ENCODE data around the gene LRRC8C.

LRRC8C gene

GRCh38 chr1:89615676-89616598 is 17.0 kb upstream of the LRRC8C start:
- H3K4me1 ChIP-seq (ENCODE audit: control insufficient read depth, low read length), result no peaks in the 10 kb centered on the region
- no peak overlapping the region for H3K27ac ChIP-seq (ENCODE audit: low read depth, low read length)
- H3K36me3 ChIP-seq (ENCODE audit: control insufficient read depth, low read length), result no peaks in the 10 kb centered on the region
- H3K9me3 ChIP-seq (ENCODE audit: control insufficient read depth, insufficient read depth, low read length), result no peaks in the 10 kb centered on the region
- H3F3A ChIP-seq (ENCODE audit: control insufficient read depth, insufficient read depth), result no peaks in the 10 kb centered on the region
- TF ChIP-seq CTCF (IDR thresholded peaks at IDR 0.05; ENCODE audit: low read depth, low read length, poor library complexity, severe bottlenecking), result peak; percentile 61
- no peak for TF ChIP-seq EZH2phosphoT487 (IDR thresholded peaks at IDR 0.05; ENCODE audit: borderline replicate concordance, low read length)
- no peaks in the 10 kb centered on the region for H4K20me1 ChIP-seq (ENCODE audit: control insufficient read depth, insufficient read depth, low read depth, low read length)
- no peak overlapping the region for H3K4me2 ChIP-seq (ENCODE audit: low read length)
- no peak overlapping the region for H3K4me3 ChIP-seq (ENCODE audit: low read length)
- H3K79me2 ChIP-seq (ENCODE audit: control insufficient read depth, low read length), result no peaks in the 10 kb centered on the region
- H3K9me2 ChIP-seq (replicated peaks; ENCODE audit: control insufficient read depth, low read length), result no peaks in the 10 kb centered on the region
- H3K27me3 ChIP-seq (ENCODE audit: control insufficient read depth, low read length), result peaks cover 2% of the 10 kb centered on the region

GRCh38 chr1:89616844-89617627 is 15.9 kb upstream of the LRRC8C start:
- Histone ChIP-seq H3K27ac (ENCODE audit: low read depth, low read length) (no peak overlapping the region), H3K27me3 (ENCODE audit: control insufficient read depth, low read length) (no peaks in the 10 kb centered on the region; the same call in 1 of the 2 replicates), H4K20me1 (ENCODE audit: control insufficient read depth, insufficient read depth, low read depth, low read length) (no peaks in the 10 kb centered on the region), H3K36me3 (ENCODE audit: control insufficient read depth, low read length) (no peaks in the 10 kb centered on the region), H3K4me2 (ENCODE audit: low read length) (no peak overlapping the region), H3K4me1 (ENCODE audit: control insufficient read depth, low read length) (no peaks in the 10 kb centered on the region), H3F3A (ENCODE audit: control insufficient read depth, insufficient read depth) (no peaks in the 10 kb centered on the region), H3K9me2 (replicated peaks; ENCODE audit: control insufficient read depth, low read length) (no peaks in the 10 kb centered on the region), H3K4me3 (ENCODE audit: low read length) (no peak overlapping the region), H3K9me3 (ENCODE audit: control insufficient read depth, insufficient read depth, low read length) (no peaks in the 10 kb centered on the region), H3K79me2 (ENCODE audit: control insufficient read depth, low read length) (no peaks in the 10 kb centered on the region)
- TF ChIP-seq CTCF (IDR thresholded peaks at IDR 0.05; ENCODE audit: low read depth, low read length, poor library complexity, severe bottlenecking) (no peak), EZH2phosphoT487 (IDR thresholded peaks at IDR 0.05; ENCODE audit: borderline replicate concordance, low read length) (no peak)

GRCh38 chr1:89620664-89621063 is 12.3 kb upstream of the LRRC8C start:
- Histone ChIP-seq H3K36me3 (ENCODE audit: control insufficient read depth, low read length) (no peaks in the 10 kb centered on the region), H3K27me3 (ENCODE audit: control insufficient read depth, low read length) (no peaks in the 10 kb centered on the region), H3K9me2 (replicated peaks; ENCODE audit: control insufficient read depth, low read length) (no peaks in the 10 kb centered on the region), H3F3A (ENCODE audit: control insufficient read depth, insufficient read depth) (no peaks in the 10 kb centered on the region), H3K27ac (ENCODE audit: low read depth, low read length) (no peak overlapping the region), H3K9me3 (ENCODE audit: control insufficient read depth, insufficient read depth, low read length) (no peaks in the 10 kb centered on the region), H3K4me3 (ENCODE audit: low read length) (no peak overlapping the region), H3K79me2 (ENCODE audit: control insufficient read depth, low read length) (no peaks in the 10 kb centered on the region), H4K20me1 (ENCODE audit: control insufficient read depth, insufficient read depth, low read depth, low read length) (no peaks in the 10 kb centered on the region), H3K4me2 (ENCODE audit: low read length) (no peak overlapping the region), H3K4me1 (ENCODE audit: control insufficient read depth, low read length) (no peaks in the 10 kb centered on the region)
- TF ChIP-seq CTCF (IDR thresholded peaks at IDR 0.05; ENCODE audit: low read depth, low read length, poor library complexity, severe bottlenecking) (no peak), EZH2phosphoT487 (IDR thresholded peaks at IDR 0.05; ENCODE audit: borderline replicate concordance, low read length) (no peak)

Measured in DOHH2 (cell line).